ENCODE measurements around the gene NAA80. TPM values are rescaled to one million over a fixed set of nuclear protein-coding genes. Genes with fewer than 3 reads are reported as not detected.

The NAA80 gene
- total and polyA plus RNA-seq, 2 of the 8 experiments (the other 6 are each of a cell fraction or from before 2014, with no cell fraction given): 11.3 to 16.7 TPM

- no peak overlapping the region for H3K4ac ChIP-seq (replicated peaks; ENCODE audit: insufficient read length, low read depth, low read length)
- H3K18ac ChIP-seq (ENCODE audit: extremely low read depth, low read length): no peak overlapping the region
- no peak overlapping the region for H3K9ac ChIP-seq (replicated peaks in 1 of 4; ENCODE audit: extremely low read depth in 1 of 4, low read depth in 3 of 4, low read length in 3 of 4)
- WGBS, 2 experiments (ENCODE audit: extremely low coverage in 1 of 2, insufficient coverage in 1 of 2, insufficient read length in 1 of 2, insufficient replicate concordance in 2 of 2, low coverage in 1 of 2, low lambda C conversion rate in 2 of 2, missing lambda C conversion rate in 1 of 2): 93% methylated on average over 12 of the region's 13 CpGs; no CpG with 5 or more reads in 1 of the 2 experiments
- no peak overlapping the region for H2AK5ac ChIP-seq (ENCODE audit: low read depth, low read length)
- no peaks in the 10 kb centered on the region for H3K36me3 ChIP-seq (ENCODE audit: control insufficient read depth in 2 of 4, insufficient read depth in 4 of 4, low read length in 3 of 4)
- no peaks in the 10 kb centered on the region for H3K9me3 ChIP-seq (ENCODE audit: insufficient read depth in 2 of 2, low read depth in 1 of 2, low read length in 1 of 2)
- H2BK5ac ChIP-seq (ENCODE audit: low read depth, low read length): no peak overlapping the region
- DNase-seq (ENCODE audit: low read depth in 1 of 2, low spot score in 2 of 2) (no peak), FAIRE-seq (no peak)
- H2BK120ac ChIP-seq (replicated peaks; ENCODE audit: low read depth, low read length): no peak overlapping the region
- H4K5ac ChIP-seq (ENCODE audit: insufficient read length, low read depth, low read length): no peak overlapping the region
- peaks cover 0 to 19% (median 14%) of the 10 kb centered on the region in 4 experiments; a peak in 5 of 7 replicates for H3K4me1 ChIP-seq (replicated peaks in 1 of 4; ENCODE audit: control insufficient read depth in 3 of 4, insufficient read depth in 4 of 4, low read length in 3 of 4)
- H3K23me2 ChIP-seq (ENCODE audit: low read depth, low read length): peaks cover 19% of the 10 kb centered on the region; the same call in 1 of the 2 replicates
- peaks cover 0 to 3% of the 10 kb centered on the region in 2 experiments for H4K20me1 ChIP-seq (replicated peaks in 1 of 2; ENCODE audit: control insufficient read depth in 1 of 2, insufficient read depth in 2 of 2, low read length in 2 of 2)
- no peak overlapping the region for H3K14ac ChIP-seq (ENCODE audit: insufficient read length)
- no peaks in the 10 kb centered on the region for H3K79me2 ChIP-seq (ENCODE audit: control insufficient read depth in 1 of 2, insufficient read depth in 2 of 2, low read length in 2 of 2)
- no peak overlapping the region for H3K27ac ChIP-seq (ENCODE audit: low read depth, low read length)
- peak overlapping the region; percentile 72; the same call in 1 of the 2 replicates for H2BK15ac ChIP-seq (ENCODE audit: low read length)
- TF ChIP-seq HDAC6 (IDR thresholded peaks at IDR 0.05; ENCODE audit: low read depth, low read length): no peak
- TF ChIP-seq BCL11A (IDR thresholded peaks at IDR 0.05; ENCODE audit: low read depth in 2 of 2, low read length in 2 of 2): no peak
- TF ChIP-seq EP300 (IDR thresholded peaks at IDR 0.05; ENCODE audit: borderline replicate concordance in 1 of 2, low read depth in 2 of 2, low read length in 2 of 2): no peak
- no peak for TF ChIP-seq JUN (IDR thresholded peaks at IDR 0.05; ENCODE audit: low read depth, low read length)
- TF ChIP-seq POLR2AphosphoS5 (IDR thresholded peaks at IDR 0.05; ENCODE audit: low read depth, low read length): no peak
- TF ChIP-seq SIN3A (conservative IDR thresholded peaks at IDR 0.05 in 1 of 2, IDR thresholded peaks at IDR 0.05 in 1 of 2; ENCODE audit: low read depth in 1 of 2, low read length in 2 of 2): no peak
- TF ChIP-seq TAF7 (optimal IDR thresholded peaks at IDR 0.05; ENCODE audit: borderline replicate concordance, low read depth, low read length): no peak
- peaks cover 23 to 70% (median 56%) of the 10 kb centered on the region in 4 experiments for H3K27me3 ChIP-seq (replicated peaks in 1 of 4; ENCODE audit: control insufficient read depth in 3 of 4, extremely low read depth in 1 of 4, insufficient read depth in 3 of 4, low read length in 3 of 4)
- POLR2A ChIA-PET (ENCODE audit: partially characterized antibody): interaction anchor here (1.5 to 3.3 kb wide), 2 partner anchors 11 to 13 kb away, joined by 3 to 17 read pairs; partner anchors contain the start of gene TUSC2
- peak overlapping the region; percentile 68; the same call in 1 of the 2 replicates for H2BK12ac ChIP-seq (ENCODE audit: low read depth, low read length)
- no peak overlapping the region for H3K56ac ChIP-seq (replicated peaks; ENCODE audit: insufficient read length, low read depth, low read length)
- H2AFZ ChIP-seq (ENCODE audit: low read length): no peak overlapping the region
- no peaks in the 10 kb centered on the region for H3K79me1 ChIP-seq (ENCODE audit: low read depth, low read length)
- no peak overlapping the region for H3K4me2 ChIP-seq (ENCODE audit: insufficient read depth in 1 of 2, low read depth in 2 of 2, low read length in 2 of 2)
- H4K8ac ChIP-seq (ENCODE audit: extremely low read depth, insufficient read depth, low read length): no peak overlapping the region
- H3K4me3 ChIP-seq (ENCODE audit: extremely low read depth in 1 of 4, insufficient read depth in 2 of 4, low read depth in 3 of 4, low read length in 4 of 4): no peak overlapping the region
- no peak overlapping the region for H4K91ac ChIP-seq (replicated peaks; ENCODE audit: insufficient read length, low read length)
- no peak overlapping the region for H3K23ac ChIP-seq (ENCODE audit: insufficient read length)
- H2BK20ac ChIP-seq (ENCODE audit: low read length): 0 out of 2 replicates have a peak overlapping the region, but pooled peaks have one; percentile 21
- CTCF ChIA-PET (ENCODE audit: partially characterized antibody): interaction anchor here (0.6 to 10.0 kb wide), 13 partner anchors 12 to 209 kb away, joined by 3 to 84 read pairs (median 4); no protein-coding TSS in a partner anchor
These were observed 42.9 kb upstream of the NAA80 start for GRCh38 chr3:50341996-50342650.

All from H1 (cell line).